Panc1 (cell line): ENCODE data around the gene VANGL2. TPM values are rescaled to one million over a fixed set of nuclear protein-coding genes. Genes with fewer than 3 reads are reported as not detected.

Experiments used
- ATAC-seq: fragments of 200-7000 bp; cut with Tn5 transposase; 2 replicates; pipeline ENCODE4 v1.9.1; 2020; ENCODE audit warnings: mild to moderate bottlenecking, moderate library complexity
- BruUV-seq: library from RNA; stranded (reverse); fragments of 400-500 nt; replicated peaks from 2 replicates; lab custom pipeline; 2021; lab: Mats Ljungman, UMichigan
- CTCF ChIA-PET: fragments of 300-600 bp; sonication (Branson Sonifier 250); formaldehyde crosslinking; loops from one replicate; lab custom pipeline; 2022; ENCODE audit warnings: antibody characterized with exemption; lab: Charles Lee
- POLR2A ChIA-PET: fragments of 300-600 bp; sonication (Branson Sonifier 250); formaldehyde crosslinking; loops from one replicate; lab custom pipeline; 2022; ENCODE audit warnings: antibody characterized with exemption; lab: Charles Lee
- DNase-seq: peaks from one replicate; pipeline ENCODE4 v3.0.0-alpha.2; 2010; ENCODE audit warnings: low read depth, low spot score
- H3K27ac ChIP-seq: 2 replicates; pipeline ENCODE4 v1.5.1; 2011; ENCODE audit warnings: mild to moderate bottlenecking, low read length, inconsistent platforms
- H3K27me3 ChIP-seq: fragments of 200-500 bp; sonication (Bioruptor generic); 2 replicates; pipeline ENCODE4 v1.6.0; 2014; ENCODE audit warnings: low read length, inconsistent platforms; ENCODE audit not compliant: control insufficient read depth, insufficient read depth
- H3K36me3 ChIP-seq: fragments of 200-500 bp; sonication (Bioruptor generic); 2 replicates; pipeline ENCODE4 v1.5.1; 2014; ENCODE audit warnings: inconsistent platforms, mild to moderate bottlenecking, low read length, moderate library complexity; ENCODE audit not compliant: control insufficient read depth, insufficient read depth
- H3K4me1 ChIP-seq: 2 replicates; pipeline ENCODE4 v1.5.1; 2011; ENCODE audit warnings: inconsistent platforms, mild to moderate bottlenecking, low read length, moderate library complexity; ENCODE audit not compliant: control insufficient read depth, insufficient read depth
- H3K4me3 ChIP-seq, 2 experiments: 2 replicates each; pipeline ENCODE4 v1.5.1; 2011 to 2012; ENCODE audit warnings: low read depth in 2 of 2, low read length in 2 of 2, mild to moderate bottlenecking in 2 of 2, inconsistent platforms in 1 of 2, moderate library complexity in 1 of 2
- H3K9me3 ChIP-seq: fragments of 200-500 bp; sonication (Bioruptor generic); 2 replicates; pipeline ENCODE4 v1.5.1; 2014; ENCODE audit warnings: low read depth, mild to moderate bottlenecking, inconsistent platforms, low read length, moderate library complexity; ENCODE audit not compliant: control insufficient read depth, insufficient read depth
- POLR2AphosphoS5 ChIP-seq: IDR thresholded peaks from 2 replicates; pipeline ENCODE4 v1.6.1; 2012; ENCODE audit warnings: mild to moderate bottlenecking, low read depth, low read length, moderate library complexity
- SIN3A ChIP-seq: IDR thresholded peaks from 2 replicates; pipeline ENCODE4 v1.6.1; 2012; ENCODE audit warnings: low read depth, mild to moderate bottlenecking, low read length, moderate library complexity, borderline replicate concordance; ENCODE audit not compliant: insufficient read depth
- TCF7L2 ChIP-seq: IDR thresholded peaks from 2 replicates; pipeline ENCODE4 v1.6.1; 2011; ENCODE audit warnings: mild to moderate bottlenecking, low read depth, low read length, inconsistent platforms
- in situ Hi-C: cut with HindIII; loops from 2 replicates; pipeline ENCODE4 v1.10.0; 2016; ENCODE audit warnings: low sequenced_read_pairs, low pct_unique_long_range_greater_than_20kb
- intact Hi-C: fragments of 100-400 bp; cut with micrococcal nuclease; formaldehyde crosslinking; loops from one replicate; pipeline ENCODE4 v1.10.0; 2022; ENCODE audit not compliant: unreplicated experiment
- total RNA-seq: library from RNA; stranded (reverse); gene quantifications from one replicate; pipeline ENCODE4 v1.2.1, GENCODE V29; 2021; ENCODE audit not compliant: unreplicated experiment
- TF ChIP-seq, protein P1 (sequence below): fragments of 450-650 bp; IDR thresholded peaks from 2 replicates; pipeline ENCODE4 v1.5.1; 2017; ENCODE audit warnings: mild to moderate bottlenecking
- TF ChIP-seq, protein P2 (sequence below), 2 experiments: IDR thresholded peaks; 2 replicates each; pipeline ENCODE4 v1.6.1; 2011 to 2012; ENCODE audit warnings: low read depth in 2 of 2, control low read depth in 1 of 2, low read length in 1 of 2, mild to moderate bottlenecking in 1 of 2, moderate library complexity in 1 of 2; ENCODE audit not compliant: insufficient read depth in 1 of 2

Gene VANGL2
- total RNA-seq, 1 experiment from 2014 or later = 0.10 TPM

DNA sequence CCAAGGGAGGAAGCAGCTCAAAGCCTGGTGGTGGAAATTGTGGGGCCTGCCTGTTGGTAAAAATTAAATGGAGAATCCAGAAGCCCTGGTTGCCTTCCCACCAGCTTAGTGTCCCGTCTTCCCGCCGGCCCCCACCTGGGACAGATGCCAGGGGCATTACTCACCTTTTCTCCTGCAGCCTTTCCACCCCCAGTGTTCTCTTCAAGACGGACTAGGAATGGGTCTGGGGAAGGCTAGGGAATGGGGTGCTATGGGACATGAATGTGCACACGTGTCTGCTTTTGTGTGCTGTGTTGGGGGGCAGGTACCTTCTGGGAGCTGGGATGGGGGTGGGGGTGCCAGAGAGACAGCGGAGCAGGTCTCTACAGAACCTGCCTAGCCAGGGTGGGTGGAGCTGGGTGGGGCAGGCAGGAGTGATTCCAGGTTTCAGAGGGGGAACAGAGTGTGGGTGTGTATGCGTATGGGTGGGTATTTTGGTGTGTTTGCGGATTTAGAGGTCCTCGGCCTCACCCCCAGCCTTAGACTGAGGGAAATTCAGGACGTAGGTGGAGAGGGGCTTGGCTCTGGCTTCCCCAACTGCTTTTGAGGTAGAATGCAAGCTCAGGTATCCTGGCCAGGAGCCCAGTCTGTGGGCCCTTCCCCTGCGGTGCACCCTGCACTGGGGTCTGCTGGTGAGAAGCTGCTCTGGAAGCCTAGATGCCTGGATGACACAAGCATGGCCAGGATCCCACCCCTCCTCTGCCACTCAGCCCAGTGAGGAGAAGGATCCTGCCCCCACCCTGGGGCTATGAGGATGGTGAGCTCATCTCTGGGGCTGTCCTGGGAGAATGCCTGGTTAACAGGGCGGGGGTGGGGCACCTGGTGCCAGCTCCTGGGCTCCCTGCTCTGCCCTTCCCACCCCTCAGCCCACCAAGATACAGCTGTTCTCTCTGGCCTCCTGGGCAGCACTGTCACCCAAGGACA, 7.8 kb downstream of the VANGL2 start:
- TF ChIP-seq SIN3A (no peak), TCF7L2 (no peak), POLR2AphosphoS5 (no peak)
- TF ChIP-seq, protein P1, sequence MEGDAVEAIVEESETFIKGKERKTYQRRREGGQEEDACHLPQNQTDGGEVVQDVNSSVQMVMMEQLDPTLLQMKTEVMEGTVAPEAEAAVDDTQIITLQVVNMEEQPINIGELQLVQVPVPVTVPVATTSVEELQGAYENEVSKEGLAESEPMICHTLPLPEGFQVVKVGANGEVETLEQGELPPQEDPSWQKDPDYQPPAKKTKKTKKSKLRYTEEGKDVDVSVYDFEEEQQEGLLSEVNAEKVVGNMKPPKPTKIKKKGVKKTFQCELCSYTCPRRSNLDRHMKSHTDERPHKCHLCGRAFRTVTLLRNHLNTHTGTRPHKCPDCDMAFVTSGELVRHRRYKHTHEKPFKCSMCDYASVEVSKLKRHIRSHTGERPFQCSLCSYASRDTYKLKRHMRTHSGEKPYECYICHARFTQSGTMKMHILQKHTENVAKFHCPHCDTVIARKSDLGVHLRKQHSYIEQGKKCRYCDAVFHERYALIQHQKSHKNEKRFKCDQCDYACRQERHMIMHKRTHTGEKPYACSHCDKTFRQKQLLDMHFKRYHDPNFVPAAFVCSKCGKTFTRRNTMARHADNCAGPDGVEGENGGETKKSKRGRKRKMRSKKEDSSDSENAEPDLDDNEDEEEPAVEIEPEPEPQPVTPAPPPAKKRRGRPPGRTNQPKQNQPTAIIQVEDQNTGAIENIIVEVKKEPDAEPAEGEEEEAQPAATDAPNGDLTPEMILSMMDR = no peak
- TF ChIP-seq, protein P2, sequence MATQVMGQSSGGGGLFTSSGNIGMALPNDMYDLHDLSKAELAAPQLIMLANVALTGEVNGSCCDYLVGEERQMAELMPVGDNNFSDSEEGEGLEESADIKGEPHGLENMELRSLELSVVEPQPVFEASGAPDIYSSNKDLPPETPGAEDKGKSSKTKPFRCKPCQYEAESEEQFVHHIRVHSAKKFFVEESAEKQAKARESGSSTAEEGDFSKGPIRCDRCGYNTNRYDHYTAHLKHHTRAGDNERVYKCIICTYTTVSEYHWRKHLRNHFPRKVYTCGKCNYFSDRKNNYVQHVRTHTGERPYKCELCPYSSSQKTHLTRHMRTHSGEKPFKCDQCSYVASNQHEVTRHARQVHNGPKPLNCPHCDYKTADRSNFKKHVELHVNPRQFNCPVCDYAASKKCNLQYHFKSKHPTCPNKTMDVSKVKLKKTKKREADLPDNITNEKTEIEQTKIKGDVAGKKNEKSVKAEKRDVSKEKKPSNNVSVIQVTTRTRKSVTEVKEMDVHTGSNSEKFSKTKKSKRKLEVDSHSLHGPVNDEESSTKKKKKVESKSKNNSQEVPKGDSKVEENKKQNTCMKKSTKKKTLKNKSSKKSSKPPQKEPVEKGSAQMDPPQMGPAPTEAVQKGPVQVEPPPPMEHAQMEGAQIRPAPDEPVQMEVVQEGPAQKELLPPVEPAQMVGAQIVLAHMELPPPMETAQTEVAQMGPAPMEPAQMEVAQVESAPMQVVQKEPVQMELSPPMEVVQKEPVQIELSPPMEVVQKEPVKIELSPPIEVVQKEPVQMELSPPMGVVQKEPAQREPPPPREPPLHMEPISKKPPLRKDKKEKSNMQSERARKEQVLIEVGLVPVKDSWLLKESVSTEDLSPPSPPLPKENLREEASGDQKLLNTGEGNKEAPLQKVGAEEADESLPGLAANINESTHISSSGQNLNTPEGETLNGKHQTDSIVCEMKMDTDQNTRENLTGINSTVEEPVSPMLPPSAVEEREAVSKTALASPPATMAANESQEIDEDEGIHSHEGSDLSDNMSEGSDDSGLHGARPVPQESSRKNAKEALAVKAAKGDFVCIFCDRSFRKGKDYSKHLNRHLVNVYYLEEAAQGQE (IDR thresholded peaks at IDR 0.05; ENCODE audit: insufficient read depth in 1 of 2, low read depth in 2 of 2, low read length in 1 of 2) = no peak

DNA sequence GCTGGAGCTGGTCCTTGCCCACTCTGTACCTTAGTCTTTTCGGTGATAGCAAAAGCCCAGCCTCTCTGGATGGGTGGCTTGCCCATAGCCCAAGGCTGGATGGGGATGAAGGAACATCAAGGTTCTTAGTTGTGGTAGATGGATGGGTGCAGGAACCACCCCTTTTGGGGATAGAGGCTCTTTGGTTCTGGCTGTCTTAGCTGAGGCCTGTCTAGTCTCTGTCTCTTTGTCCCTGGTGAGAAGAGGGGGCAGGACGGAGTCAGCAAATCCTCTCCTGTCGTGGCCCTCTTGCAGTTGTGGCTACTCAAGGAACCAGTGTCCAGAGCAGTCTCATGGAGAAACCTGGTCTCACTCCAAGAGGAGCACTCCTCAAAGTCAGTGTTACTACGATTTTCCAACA, 8.5 kb downstream of the VANGL2 start:
- BruUV-seq = no TSS peak
- in situ Hi-C loops = no loop called here
- H3K27ac ChIP-seq = no peak overlapping the region
- H3K4me1 ChIP-seq = no peaks in the 10 kb centered on the region
- TF ChIP-seq, protein P2 (IDR thresholded peaks at IDR 0.05; ENCODE audit: insufficient read depth in 1 of 2, low read depth in 2 of 2, low read length in 1 of 2) = no peak
- TF ChIP-seq TCF7L2 = no peak
- no peak for TF ChIP-seq SIN3A
- no peak for TF ChIP-seq POLR2AphosphoS5
- TF ChIP-seq, protein P1 = no peak
- H3K36me3 ChIP-seq = no peaks in the 10 kb centered on the region
- no peak for ATAC-seq
- no peaks in the 10 kb centered on the region; the same call in 1 of the 2 replicates for H3K27me3 ChIP-seq
- no peak for DNase-seq
- POLR2A ChIA-PET = no interaction called here
- no peaks in the 10 kb centered on the region for H3K9me3 ChIP-seq
- CTCF ChIA-PET = no interaction called here
- intact Hi-C loops = no loop called here
- H3K4me3 ChIP-seq = no peak overlapping the region

More for the DNA sequence above, 7.8 kb downstream of the VANGL2 start:
- ChIA-PET CTCF (interaction anchor here (0.7 to 0.8 kb wide), 2 partner anchors 266 to 1271 kb away, joined by 3 to 5 read pairs; no protein-coding TSS in a partner anchor), POLR2A (no interaction called here)
- no TSS peak for BruUV-seq
- no peaks in the 10 kb centered on the region for H3K4me1 ChIP-seq
- ATAC-seq (no peak), DNase-seq (no peak)
- H3K27me3 ChIP-seq = peaks cover 4% of the 10 kb centered on the region; the same call in 1 of the 2 replicates
- no peak overlapping the region for H3K4me3 ChIP-seq
- H3K9me3 ChIP-seq = no peaks in the 10 kb centered on the region
- no peaks in the 10 kb centered on the region for H3K36me3 ChIP-seq
- intact Hi-C loops (no loop called here), in situ Hi-C loops (no loop called here)
- no peak overlapping the region for H3K27ac ChIP-seq
